ENCODE results near the gene BTBD16. TPM values are rescaled to one million over a fixed set of nuclear protein-coding genes. Genes with fewer than 3 reads are reported as not detected.
A peak's percentile ranks its signal among the peaks of the same experiment; 100 is the strongest.

Gene BTBD16
- polyA plus RNA-seq, 3 donors from 2014 or later, result not detected

DNA sequence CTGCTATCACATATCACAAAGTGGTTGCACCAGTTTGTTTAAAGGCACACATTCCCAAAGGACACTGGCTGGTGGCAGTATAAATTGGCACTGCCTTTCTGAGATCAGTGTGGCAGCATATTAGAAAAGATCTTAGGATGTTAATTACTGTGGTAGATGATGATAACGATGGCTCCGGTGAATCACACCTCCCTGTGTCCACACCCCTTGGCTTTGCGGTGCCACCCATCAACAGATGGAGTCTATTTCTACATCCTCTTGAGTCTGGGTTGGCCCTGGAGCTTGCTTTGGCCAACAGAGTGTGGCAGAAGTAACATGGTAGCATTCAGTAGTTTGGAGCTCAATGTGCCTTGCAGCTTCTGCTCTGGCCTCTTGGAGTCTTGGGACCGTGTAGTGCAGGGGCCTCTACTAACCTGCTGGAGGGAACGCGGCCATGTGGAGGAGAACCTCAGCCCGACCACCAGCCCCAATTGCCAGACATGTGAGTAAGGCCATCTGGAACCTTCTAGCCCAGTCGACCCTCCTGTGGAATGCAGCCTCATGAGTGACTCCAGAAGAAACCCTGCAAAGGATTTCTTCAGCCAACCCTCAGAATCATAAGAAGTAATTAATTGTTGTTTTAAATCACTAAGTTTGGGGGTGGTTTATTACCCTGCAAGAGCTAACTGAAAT, 76.2 kb downstream of the BTBD16 start:
- Mint-ChIP-seq H3K27ac (peak overlapping the region in 1 of 6 donors; percentile 3), H3K4me1 (peaks cover 3 to 7% of the 10 kb centered on the region in 2 donors), H3K27me3 (ENCODE audit: low read depth in 3 of 3) (peaks cover 0 to 6% (median 2%) of the 10 kb centered on the region in 3 donors), H3K4me3 (no peak overlapping the region), H3K36me3 (no peaks in the 10 kb centered on the region), H3K9me3 (no peaks in the 10 kb centered on the region)
- DNase-seq, result no peak

DNA sequence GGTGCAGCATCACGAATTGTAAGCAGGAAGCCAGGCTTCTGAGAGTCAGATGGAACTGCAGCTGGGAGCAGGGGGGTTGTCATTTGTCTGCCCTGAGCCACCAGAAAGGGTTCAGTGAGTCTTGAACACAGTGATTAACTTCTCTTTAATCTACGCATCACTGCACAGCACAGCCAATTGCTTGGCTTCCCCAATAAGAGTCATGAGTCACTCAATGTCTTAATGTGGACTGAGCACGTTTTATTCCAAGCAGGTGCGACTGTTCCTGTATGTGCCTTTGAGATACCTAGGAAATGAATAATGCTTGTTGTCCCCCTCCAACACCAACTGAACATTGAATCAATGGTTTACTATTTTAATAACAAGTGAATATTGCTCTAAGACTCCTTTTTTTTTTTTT, 77.4 kb downstream of the BTBD16 start:
- no peak for DNase-seq
- H3K36me3 Mint-ChIP-seq, result no peaks in the 10 kb centered on the region
- H3K27me3 Mint-ChIP-seq (ENCODE audit: low read depth in 3 of 3), result peaks cover 0 to 4% (median 0%) of the 10 kb centered on the region in 3 donors
- H3K9me3 Mint-ChIP-seq, result no peaks in the 10 kb centered on the region
- H3K4me3 Mint-ChIP-seq, result no peak overlapping the region
- H3K4me1 Mint-ChIP-seq, result no peaks in the 10 kb centered on the region
- H3K27ac Mint-ChIP-seq, result no peak overlapping the region

DNA sequence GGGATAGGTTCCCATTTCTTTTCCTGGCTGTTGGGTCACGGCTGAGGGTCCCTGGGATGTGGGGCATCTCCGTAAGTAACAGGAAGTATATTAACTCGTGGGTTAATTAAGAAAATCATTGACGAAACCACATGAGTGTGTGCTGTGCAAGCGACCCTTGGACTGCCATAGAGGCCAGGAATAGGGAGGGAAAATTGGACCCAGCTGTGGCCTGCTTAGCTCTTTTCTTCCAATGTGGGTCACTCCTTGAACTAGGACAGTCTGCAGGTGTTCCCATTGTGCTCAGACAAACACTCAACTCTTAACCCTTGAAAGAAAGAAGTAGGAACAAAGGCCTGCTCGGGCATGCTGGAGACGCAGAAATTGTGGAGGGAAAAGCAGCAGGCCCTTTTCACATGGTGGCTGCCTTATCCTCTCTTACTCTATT, 77.9 kb downstream of the BTBD16 start:
- Mint-ChIP-seq H3K9me3 (no peaks in the 10 kb centered on the region), H3K4me1 (no peaks in the 10 kb centered on the region), H3K4me3 (no peak overlapping the region), H3K27me3 (ENCODE audit: low read depth in 3 of 3) (peaks cover 0 to 6% (median 0%) of the 10 kb centered on the region in 3 donors), H3K36me3 (no peaks in the 10 kb centered on the region), H3K27ac (no peak overlapping the region)
- DNase-seq, result no peak

DNA sequence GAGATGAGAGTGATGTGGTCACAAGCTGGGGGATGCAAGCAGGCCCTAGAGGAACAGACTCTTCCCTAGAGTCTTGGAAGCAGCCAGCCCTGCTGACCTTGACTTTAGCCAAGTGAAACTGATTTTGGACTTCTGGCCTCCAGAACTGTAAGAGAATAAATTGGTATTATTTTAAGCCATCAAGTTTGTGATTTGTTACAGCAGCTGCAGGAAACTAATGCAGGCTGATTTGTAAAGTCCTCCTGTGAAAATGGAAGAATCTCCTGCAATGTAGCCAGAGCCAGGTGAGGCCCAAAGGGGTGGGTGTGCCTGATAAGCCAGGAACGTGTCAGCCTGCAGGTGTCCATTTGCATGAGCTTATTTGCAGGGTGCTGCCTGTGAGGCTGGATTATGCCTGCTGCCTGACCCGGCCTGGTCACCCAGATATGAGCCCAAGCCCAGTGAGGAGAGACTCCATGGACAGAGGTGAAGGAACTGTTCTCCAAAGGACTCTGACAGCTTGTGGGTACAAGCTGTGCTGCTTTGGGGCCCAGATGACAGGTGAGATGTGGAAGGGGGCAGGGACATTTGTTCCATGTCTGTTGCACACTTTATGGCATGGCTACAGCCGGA, 78.8 kb downstream of the BTBD16 start:
- no peak overlapping the region for H3K27ac Mint-ChIP-seq
- no peaks in the 10 kb centered on the region for H3K36me3 Mint-ChIP-seq
- peaks cover 0 to 6% (median 0%) of the 10 kb centered on the region in 3 donors for H3K27me3 Mint-ChIP-seq (ENCODE audit: low read depth in 3 of 3)
- H3K4me3 Mint-ChIP-seq, result no peak overlapping the region
- no peak for DNase-seq
- H3K4me1 Mint-ChIP-seq, result no peaks in the 10 kb centered on the region
- H3K9me3 Mint-ChIP-seq, result no peaks in the 10 kb centered on the region

DNA sequence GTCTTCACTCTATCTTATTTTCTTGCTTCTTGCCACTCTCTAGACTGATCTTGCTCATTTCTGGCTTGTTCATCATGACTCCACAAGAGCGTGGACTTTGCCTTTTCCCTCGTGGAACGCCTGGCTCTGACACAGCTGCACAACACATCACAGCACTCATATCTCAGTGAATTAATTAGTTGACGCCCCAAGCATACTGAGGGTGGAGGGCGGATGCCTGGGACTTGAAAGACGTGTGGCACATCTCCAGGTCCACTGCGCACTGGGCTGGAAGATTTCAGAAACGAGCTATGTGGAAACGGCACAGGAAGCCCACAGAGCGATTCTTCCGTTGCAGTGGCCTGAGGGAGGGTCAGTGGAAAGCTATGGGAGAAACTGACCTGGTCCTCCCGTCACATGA, 79.8 kb downstream of the BTBD16 start:
- Mint-ChIP-seq H3K36me3 (no peaks in the 10 kb centered on the region), H3K4me3 (no peak overlapping the region), H3K27ac (peak overlapping the region in 1 of 6 donors; percentile 51), H3K4me1 (no peaks in the 10 kb centered on the region), H3K9me3 (no peaks in the 10 kb centered on the region), H3K27me3 (ENCODE audit: low read depth in 3 of 3) (peaks cover 0 to 6% (median 2%) of the 10 kb centered on the region in 3 donors)
- DNase-seq, result no peak

DNA sequence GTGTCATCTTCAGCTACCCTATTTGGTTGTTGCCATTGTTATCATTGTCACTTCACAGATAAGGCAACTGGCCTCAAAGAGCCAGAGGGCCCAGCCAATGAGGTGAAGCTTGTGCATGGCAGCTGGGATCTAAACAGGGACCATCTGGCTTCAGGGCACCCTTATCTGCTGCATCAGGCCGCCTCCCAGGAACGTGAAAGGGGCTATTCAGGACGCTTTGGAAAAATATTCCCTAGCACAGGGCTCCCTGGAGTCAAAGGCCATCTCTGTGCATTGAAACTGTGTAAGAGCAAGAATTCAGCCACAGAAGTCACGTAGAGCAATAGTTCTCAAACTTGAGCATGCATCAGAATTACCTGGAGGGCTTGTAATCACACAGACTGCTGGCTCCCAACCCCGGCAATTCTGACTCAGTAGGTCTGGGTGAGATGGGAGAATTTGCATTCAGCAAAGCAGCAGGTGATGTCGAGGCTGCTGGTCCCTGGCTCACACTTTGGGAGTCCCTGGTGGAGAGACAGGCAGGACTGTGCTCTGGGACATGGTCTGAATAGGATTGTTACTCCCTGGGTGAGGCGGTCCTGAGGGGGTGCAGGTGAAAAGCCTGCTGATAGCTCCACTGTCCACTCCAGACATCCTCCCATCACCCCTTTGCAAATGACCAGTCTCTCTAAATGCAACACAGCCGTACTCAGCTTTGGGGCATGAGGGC, 81.9 kb downstream of the BTBD16 start:
- no peak overlapping the region for H3K4me3 Mint-ChIP-seq
- no peak for DNase-seq
- peaks cover 0 to under 1% (median 0%) of the 10 kb centered on the region in 3 donors for H3K36me3 Mint-ChIP-seq
- H3K4me1 Mint-ChIP-seq, result no peaks in the 10 kb centered on the region
- no peak overlapping the region for H3K27ac Mint-ChIP-seq
- H3K9me3 Mint-ChIP-seq, result peaks cover 0 to under 1% (median 0%) of the 10 kb centered on the region in 6 donors
- peaks cover 2 to 7% (median 3%) of the 10 kb centered on the region in 3 donors for H3K27me3 Mint-ChIP-seq (ENCODE audit: low read depth in 3 of 3)

DNA sequence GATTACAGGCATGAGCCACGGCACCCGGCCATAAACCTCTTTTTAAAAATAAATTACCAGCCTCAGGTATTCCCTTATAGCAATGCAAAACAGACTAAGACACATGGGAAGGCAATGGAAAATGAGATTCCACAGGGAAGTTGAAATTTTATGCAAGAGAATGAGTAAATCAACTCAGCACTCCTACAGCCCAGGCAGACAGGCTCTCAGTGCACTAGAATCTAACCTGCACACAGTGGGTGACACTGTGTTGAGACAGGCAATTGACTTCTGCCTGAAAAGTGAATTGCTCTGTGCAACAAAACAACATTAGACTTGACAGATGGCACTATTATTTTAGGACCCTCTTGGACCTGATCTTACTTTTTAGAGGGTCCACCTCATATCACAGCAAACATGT, 83.3 kb downstream of the BTBD16 start:
- peaks cover 0 to 10% (median 0%) of the 10 kb centered on the region in 6 donors for H3K9me3 Mint-ChIP-seq
- peak overlapping the region in 1 of 6 donors; percentile 6 for H3K27ac Mint-ChIP-seq
- peaks cover 5 to 7% (median 6%) of the 10 kb centered on the region in 3 donors for H3K27me3 Mint-ChIP-seq (ENCODE audit: low read depth in 3 of 3)
- H3K36me3 Mint-ChIP-seq, result peaks cover 4 to 9% (median 6%) of the 10 kb centered on the region in 3 donors
- no peak for DNase-seq
- H3K4me1 Mint-ChIP-seq, result no peaks in the 10 kb centered on the region
- H3K4me3 Mint-ChIP-seq, result no peak overlapping the region

DNA sequence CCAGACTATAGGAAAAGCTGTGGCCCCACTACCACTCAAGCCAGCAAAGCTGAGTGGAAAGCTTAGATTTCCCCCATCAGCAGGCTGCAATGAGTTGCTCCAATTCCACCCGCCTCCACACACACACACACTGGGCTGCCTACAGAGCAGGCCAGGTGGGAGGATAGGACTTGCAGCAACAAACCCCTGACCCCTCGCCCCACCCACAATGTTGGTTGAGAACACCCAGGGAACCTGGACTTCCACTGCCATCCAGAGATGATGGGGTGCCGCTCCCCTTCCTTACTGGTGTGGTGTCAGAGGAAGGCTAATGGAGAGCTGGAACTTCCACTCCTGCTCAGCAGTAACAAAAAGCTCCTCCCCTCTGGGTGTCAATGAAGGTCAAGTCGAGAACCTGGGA, 86.6 kb downstream of the BTBD16 start:
- no peak overlapping the region for H3K4me3 Mint-ChIP-seq

DNA sequence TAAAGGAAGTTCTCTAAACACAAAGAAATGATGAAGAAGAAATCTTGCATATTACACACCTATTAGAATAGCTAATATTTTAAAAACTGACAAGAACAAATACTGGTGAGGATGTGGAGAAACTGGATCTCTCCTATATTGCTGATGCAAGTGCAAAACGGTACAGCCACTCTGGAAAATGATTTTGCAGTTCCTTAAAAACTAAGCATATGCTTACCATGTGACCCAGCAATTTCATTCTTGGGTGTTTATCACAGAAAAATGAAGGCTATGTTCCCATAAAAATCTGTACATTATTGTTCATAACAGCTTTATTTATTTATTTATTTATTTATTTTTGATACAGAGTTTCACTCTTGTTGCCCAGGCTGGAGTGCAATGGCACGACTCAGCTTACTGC, 88.5 kb downstream of the BTBD16 start:
- Mint-ChIP-seq H3K4me3 (no peak overlapping the region), H3K27me3 (ENCODE audit: low read depth in 3 of 3) (peaks cover 5 to 6% (median 5%) of the 10 kb centered on the region in 3 donors), H3K27ac (no peak overlapping the region), H3K9me3 (peaks cover 0 to 10% (median 0%) of the 10 kb centered on the region in 6 donors), H3K4me1 (no peaks in the 10 kb centered on the region), H3K36me3 (peaks cover 4 to 9% (median 6%) of the 10 kb centered on the region in 3 donors)
- no peak for DNase-seq

More for the DNA sequence above, 86.6 kb downstream of the BTBD16 start:
- H3K27ac Mint-ChIP-seq, result no peak overlapping the region
- H3K36me3 Mint-ChIP-seq, result peaks cover 4 to 9% (median 6%) of the 10 kb centered on the region in 3 donors
- DNase-seq, result no peak
- H3K27me3 Mint-ChIP-seq (ENCODE audit: low read depth in 3 of 3), result peaks cover 5 to 6% (median 6%) of the 10 kb centered on the region in 3 donors
- H3K4me1 Mint-ChIP-seq, result no peaks in the 10 kb centered on the region
- H3K9me3 Mint-ChIP-seq, result peaks cover 0 to 10% (median 0%) of the 10 kb centered on the region in 6 donors

DNA sequence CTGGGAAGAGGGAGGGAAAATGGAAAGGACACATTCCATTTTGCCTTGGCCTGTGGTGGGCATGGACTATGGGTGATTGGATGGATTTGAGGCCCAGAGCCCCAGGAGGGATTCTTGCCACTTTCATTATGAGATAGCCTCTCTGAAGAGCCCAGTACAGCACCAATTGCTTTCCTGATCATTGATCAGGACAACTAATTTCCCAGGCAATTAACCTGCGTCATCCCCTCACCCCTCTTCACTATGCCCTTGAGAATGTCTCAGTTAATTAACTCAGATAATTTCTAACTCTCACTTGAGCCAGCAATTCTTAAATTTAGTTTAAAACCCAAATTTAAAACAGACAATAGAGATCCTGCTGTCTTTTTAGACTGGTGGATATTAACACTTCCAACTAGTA, 90.0 kb downstream of the BTBD16 start:
- H3K27ac Mint-ChIP-seq, result no peak overlapping the region
- H3K27me3 Mint-ChIP-seq (ENCODE audit: low read depth in 3 of 3), result peaks cover 2 to 8% (median 6%) of the 10 kb centered on the region in 3 donors
- H3K36me3 Mint-ChIP-seq, result peaks cover 4 to 12% (median 9%) of the 10 kb centered on the region in 3 donors
- H3K4me1 Mint-ChIP-seq, result no peaks in the 10 kb centered on the region
- DNase-seq, result no peak
- no peak overlapping the region for H3K4me3 Mint-ChIP-seq
- H3K9me3 Mint-ChIP-seq, result peaks cover 0 to 10% (median 0%) of the 10 kb centered on the region in 6 donors

DNA sequence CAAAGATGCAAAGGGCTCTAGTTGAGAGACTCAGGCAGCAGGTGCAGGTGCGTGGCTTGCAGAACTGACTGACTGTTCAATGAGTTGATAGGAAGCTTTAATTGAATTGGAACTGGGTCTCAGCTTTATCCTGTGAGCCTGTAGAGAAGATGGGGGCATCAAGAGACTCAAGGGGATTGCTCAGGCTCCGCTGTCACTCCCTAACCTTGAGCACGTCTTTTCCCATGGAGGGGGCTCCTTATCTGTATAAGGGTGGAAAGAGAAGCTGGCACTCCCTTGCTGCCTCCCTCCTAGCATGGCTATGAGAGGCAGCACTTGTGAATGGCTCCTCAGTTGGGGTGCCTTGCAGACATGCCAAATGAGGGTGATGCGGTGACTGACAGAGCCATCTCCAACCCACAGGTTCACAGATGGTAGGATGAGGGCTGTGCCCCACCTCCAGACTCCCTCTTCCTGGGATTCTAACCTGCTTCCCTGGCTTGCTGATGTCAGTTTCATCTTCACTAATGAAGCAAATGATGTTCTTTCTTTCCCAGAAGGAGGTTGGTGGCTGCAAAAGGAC, 91.0 kb downstream of the BTBD16 start:
- Mint-ChIP-seq H3K4me1 (no peaks in the 10 kb centered on the region), H3K27me3 (ENCODE audit: low read depth in 3 of 3) (peaks cover 2 to 6% (median 6%) of the 10 kb centered on the region in 3 donors), H3K9me3 (peaks cover 0 to 10% (median 1%) of the 10 kb centered on the region in 6 donors), H3K36me3 (peaks cover 4 to 12% (median 9%) of the 10 kb centered on the region in 3 donors), H3K27ac (no peak overlapping the region), H3K4me3 (no peak overlapping the region)
- no peak for DNase-seq

DNA sequence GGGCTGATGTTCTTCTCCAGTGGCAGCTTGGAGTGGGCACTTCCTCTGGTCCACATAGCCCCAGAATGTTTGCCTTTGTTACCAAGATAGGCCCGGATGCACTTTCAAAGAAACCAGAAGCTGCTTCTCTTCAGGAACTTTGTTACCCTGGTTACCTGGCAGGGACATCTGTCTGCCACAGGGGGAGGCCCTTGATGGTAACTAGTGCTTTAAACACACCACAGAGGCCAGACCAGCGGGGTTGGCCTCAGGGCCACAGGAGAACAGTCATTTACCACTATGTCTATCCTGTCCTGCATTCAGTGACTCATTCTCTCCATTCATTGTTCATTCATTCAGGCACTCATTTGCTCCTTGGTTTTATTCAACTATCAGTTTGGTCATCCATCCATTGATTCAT, 91.5 kb downstream of the BTBD16 start:
- no peaks in the 10 kb centered on the region for H3K4me1 Mint-ChIP-seq
- H3K9me3 Mint-ChIP-seq, result peaks cover 0 to 10% (median 1%) of the 10 kb centered on the region in 6 donors
- peaks cover 4 to 12% (median 9%) of the 10 kb centered on the region in 3 donors for H3K36me3 Mint-ChIP-seq
- H3K27ac Mint-ChIP-seq, result no peak overlapping the region
- no peak for DNase-seq
- no peak overlapping the region for H3K4me3 Mint-ChIP-seq
- H3K27me3 Mint-ChIP-seq (ENCODE audit: low read depth in 3 of 3), result peaks cover 2 to 8% (median 6%) of the 10 kb centered on the region in 3 donors

DNA sequence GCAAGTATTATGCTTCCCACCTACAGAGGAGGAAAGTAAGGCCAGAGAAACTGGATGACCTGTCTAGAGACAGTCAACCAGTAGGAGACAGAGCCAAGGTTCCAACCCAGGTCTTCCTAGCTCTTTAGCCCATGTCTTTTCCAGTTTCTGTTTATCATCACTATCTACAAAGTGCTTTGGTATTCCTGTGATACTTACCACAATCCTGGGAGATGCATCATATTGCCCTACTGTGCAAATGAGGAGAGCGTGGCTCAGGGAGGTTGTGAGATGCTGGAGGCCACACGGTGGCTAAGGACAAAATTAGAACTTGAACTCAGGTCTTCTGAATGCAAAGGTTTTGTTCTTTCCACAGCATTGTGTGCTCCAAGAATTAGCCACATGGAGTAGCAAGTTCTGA, 92.2 kb downstream of the BTBD16 start:
- Mint-ChIP-seq H3K27me3 (ENCODE audit: low read depth in 3 of 3) (peaks cover 2 to 8% (median 5%) of the 10 kb centered on the region in 3 donors), H3K4me3 (no peak overlapping the region), H3K9me3 (peaks cover 0 to 7% (median 1%) of the 10 kb centered on the region in 6 donors), H3K27ac (no peak overlapping the region), H3K36me3 (peaks cover 4 to 8% (median 7%) of the 10 kb centered on the region in 3 donors), H3K4me1 (no peaks in the 10 kb centered on the region)
- no peak for DNase-seq
